GM10266 (cell line): ENCODE data around the gene DIDO1.

Experiments used
- DNase-seq: peaks from one replicate; pipeline ENCODE4 v3.0.0; 2012; ENCODE audit errors: extremely low spot score
- CTCF ChIP-seq: IDR thresholded peaks from 2 replicates; pipeline ENCODE4 v1.5.1; 2012; ENCODE audit warnings: mild to moderate bottlenecking, low read depth; ENCODE audit not compliant: control insufficient read depth, insufficient read depth; ENCODE audit errors: missing control alignments

Gene DIDO1

GRCh38 chr20:62926229-62927127 lies at the start of gene DIDO1:
Gene DIDO1 (minus strand): TSS chr20:62926505.
- peak; percentile 54 for TF ChIP-seq CTCF

DNA sequence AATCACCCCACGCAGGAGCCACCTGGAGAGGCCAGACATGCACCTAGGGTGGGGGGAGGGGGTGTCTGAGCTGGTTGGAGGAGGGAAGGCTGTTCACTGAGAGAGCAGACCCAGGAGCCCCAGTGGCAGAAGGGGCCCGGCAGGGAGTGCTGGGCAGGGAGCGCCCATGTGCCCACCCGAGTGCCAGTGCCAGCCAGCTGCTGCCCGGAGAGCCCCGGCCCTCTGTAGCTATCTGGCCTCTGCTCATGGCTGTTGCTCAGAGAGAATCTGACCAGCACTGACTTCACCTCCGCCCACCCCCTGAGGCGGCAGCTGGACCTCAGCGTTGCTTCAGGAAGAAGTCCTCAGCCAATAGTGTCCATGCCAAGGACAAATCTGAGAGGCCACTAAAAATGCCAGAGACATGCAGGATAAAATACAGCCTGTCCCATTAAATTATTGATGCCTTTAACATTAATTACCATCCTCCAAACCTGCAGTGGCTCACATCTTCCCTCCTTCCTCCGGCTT lies 49.0 kb upstream of the DIDO1 start:
- DNase-seq = no peak
- TF ChIP-seq CTCF = no peak

More at GRCh38 chr20:62926229-62927127, at the start of gene DIDO1:
- peak; percentile 98 for DNase-seq

GRCh38 chr20:62972845-62973745 lies 46.8 kb upstream of the DIDO1 start:
- no peak for TF ChIP-seq CTCF
- DNase-seq = no peak

GRCh38 chr20:62971950-62972844 lies 45.9 kb upstream of the DIDO1 start:
- DNase-seq = peak; percentile 93

DNA sequence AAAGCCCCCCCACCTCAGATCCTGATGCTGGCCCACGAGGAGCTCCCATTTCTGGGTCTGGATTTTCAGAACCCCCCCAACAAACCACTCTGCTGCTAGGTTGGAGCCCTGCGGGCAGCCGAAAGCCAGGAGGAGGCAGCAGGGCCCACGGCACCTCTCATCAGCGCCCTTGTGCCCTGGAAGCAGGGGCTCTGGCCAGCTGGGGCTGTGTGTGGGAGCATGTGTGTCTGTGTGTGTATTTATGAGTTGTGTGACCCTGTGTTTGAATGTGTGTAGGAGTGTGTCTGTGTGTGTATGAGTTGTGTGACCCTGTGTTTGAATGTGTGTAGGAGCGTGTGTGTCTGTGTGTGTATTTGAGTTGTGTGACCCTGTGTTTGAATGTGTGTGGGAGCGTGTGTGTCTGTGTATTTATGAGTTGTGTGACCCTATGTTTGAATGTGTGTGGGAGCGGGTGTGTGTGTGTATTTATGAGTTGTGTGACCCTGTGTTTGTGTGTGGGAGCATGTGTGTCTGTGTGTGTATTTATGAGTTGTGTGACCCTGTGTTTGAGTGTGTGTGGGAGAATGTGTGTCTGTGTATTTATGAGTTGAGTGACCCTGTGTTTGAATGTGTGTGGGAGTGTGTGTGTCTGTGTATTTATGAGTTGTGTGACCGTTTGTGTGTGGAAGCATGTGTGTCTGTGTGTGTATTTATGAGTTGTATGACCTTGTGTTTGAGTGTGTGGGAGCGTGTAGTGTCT lies 45.1 kb upstream of the DIDO1 start:
- no peak for TF ChIP-seq CTCF
- DNase-seq = no peak

More at GRCh38 chr20:62971950-62972844, 45.9 kb upstream of the DIDO1 start:
- TF ChIP-seq CTCF = peak; percentile 98

DNA sequence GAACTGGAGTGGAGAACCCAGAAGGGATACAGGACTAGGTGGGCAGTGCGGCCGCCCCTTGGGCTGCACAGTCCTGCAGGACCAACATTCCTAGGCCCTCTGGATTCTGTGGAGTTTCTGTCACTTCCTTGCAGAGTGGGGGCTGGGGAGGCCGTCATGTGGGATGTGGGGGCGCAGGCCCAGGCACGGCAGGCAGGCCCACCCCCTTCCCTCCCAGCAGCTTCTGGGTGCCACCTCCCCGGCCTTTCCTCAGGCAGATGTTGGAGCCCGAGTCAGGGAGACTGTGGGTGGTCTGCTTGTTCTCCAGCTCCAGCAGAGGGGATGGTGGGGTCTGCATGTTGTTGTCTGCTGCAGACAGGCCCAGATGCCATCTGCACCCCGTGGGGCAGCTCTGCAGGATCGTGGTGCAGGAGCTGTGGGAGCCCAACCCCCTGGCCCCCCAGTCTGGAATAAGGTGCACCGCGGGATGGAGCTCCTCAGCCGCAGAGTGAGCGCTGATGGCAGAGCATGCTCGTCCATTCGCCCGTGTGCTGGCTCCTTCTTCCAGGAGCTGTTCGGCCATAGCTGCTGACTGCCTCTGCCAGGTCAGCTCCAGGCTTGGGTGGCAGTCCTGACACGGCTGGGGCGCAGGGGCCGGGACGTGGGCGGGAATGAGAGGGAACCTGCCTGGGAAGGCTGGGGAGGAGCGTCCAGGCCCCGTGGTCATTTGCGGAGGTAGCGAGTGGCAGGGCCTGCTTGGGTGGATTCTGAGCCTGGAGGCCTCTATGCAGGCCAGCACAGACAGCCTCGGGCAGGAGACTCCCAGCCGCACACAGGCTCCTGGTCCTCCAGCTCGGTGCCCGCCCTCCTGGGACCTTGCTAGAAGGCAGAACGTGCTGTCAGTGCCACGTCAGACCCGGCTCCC lies 44.3 kb upstream of the DIDO1 start:
- no peak for TF ChIP-seq CTCF
- no peak for DNase-seq
